Vagina (tissue), 2 donors: Measurements from ENCODE around the gene ZNF469.

ENCODE experiments used
- POLR2A ChIP-seq, 2 donors: fragments of 450-650 bp; IDR thresholded peaks; one replicate each; pipeline ENCODE4 v1.6.1; 2017; ENCODE audit warnings: antibody characterized with exemption in 2 of 2, mild to moderate bottlenecking in 2 of 2, moderate library complexity in 2 of 2
- POLR2AphosphoS5 ChIP-seq, 2 donors: sonication (generic); formaldehyde crosslinking; IDR thresholded peaks; one replicate each; pipeline ENCODE4 v1.9.0; 2017; ENCODE audit warnings: antibody characterized with exemption in 2 of 2, mild to moderate bottlenecking in 2 of 2, low read depth in 1 of 2; ENCODE audit not compliant: insufficient read depth in 1 of 2

DNA sequence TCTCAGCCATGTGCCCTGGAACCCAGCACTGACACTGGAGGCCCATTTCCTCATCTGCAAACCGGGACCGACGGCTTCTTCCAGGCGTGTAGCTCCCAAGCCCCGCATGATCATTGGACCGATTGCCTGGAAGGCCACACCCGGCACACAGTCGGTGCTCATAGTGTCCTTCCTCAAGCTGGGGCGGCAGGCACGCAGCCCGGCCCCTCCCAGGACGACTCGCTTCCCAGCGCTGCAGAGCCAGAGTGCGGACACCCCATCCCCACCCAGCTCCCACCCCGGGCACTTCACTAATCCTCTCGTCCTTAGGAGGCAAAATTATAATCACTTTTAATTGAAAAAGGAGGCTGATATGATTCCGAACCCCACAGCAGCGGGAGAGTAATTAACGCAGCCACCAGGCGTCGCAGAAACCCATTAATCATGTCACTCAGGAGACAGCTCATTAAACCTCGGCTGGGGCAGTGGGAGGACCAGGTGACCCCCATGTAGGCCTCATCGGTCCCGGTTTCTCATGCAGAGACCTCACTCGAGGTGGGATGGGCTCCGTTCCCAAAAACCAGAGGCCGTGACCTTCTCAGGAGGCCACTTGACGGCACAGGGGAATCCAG is 33.1 kb downstream of the ZNF469 start:
- TF ChIP-seq POLR2AphosphoS5 (IDR thresholded peaks at IDR 0.05; ENCODE audit: insufficient read depth in 1 of 2, low read depth in 1 of 2) (no peak), POLR2A (IDR thresholded peaks at IDR 0.05) (no peak)
